ENCODE results near the gene C19orf25.

DNA sequence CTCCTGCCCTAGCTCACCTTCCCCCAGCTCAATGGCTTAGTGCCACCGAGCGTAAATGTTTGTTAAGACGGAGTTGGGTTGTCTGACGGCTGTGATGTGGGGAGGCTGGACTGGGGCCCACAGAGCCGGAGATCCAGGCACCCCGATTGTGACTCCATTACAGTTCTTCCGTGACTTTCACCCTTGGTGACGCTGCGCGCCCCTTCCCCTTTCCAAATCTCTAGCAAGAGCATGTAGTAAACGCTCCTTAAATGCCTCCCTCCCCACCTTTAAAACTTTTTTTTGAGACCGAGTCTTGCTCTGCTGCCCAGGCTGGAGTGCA, 12.8 kb upstream of the C19orf25 start:
- TF ChIP-seq CTCF (IDR thresholded peaks at IDR 0.05; ENCODE audit: borderline replicate concordance, extremely low read depth, low read length, poor library complexity, severe bottlenecking) (no peak), EZH2 (IDR thresholded peaks at IDR 0.05; ENCODE audit: borderline replicate concordance, low read depth, low read length, severe bottlenecking) (no peak)
